ENCODE results near the gene ROCK2. TPM values are rescaled to one million over a fixed set of nuclear protein-coding genes. Genes with fewer than 3 reads are reported as not detected.

Gene ROCK2
- total and polyA plus RNA-seq, 2 of the 13 experiments (the other 11 are each of a cell fraction or from before 2014, with no cell fraction given), result 38.1 to 119 TPM

DNA sequence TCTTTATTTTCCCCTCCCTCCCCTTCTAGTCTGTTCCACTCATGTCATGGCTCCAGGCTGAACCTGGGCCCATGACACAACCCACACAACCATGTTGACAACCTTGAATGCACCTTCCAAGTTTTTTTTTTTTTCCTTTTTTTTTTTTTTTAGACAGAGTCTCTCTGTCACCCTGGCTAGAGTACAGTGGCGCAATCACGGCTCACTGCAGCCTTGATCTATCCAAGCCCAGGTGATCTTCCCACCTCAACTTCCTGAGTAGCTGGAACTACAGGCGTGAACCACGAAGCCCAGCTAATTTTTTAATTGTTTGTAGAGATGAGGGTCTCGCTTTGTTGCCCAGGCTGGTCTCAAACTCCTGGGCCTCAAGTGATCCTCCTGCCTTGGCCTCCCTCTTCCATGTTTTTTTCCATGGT, 21.9 kb upstream of the ROCK2 start (continued):
- TF ChIP-seq CREB1 (IDR thresholded peaks at IDR 0.05) (0 out of 2 replicates have a peak, but pooled peaks have one; percentile 2), CREB1 (CRISPR knock-in tag; IDR thresholded peaks at IDR 0.05) (peak; percentile 76), GZF1 (CRISPR knock-in tag; IDR thresholded peaks at IDR 0.05) (no peak), ZNF75D (CRISPR knock-in tag; IDR thresholded peaks at IDR 0.05; ENCODE audit: borderline replicate concordance) (no peak), CCDC6 (CRISPR knock-in tag; IDR thresholded peaks at IDR 0.05) (peak; percentile 88; the same call in 1 of the 2 replicates), ZMYM4 (CRISPR knock-in tag; IDR thresholded peaks at IDR 0.05) (peak; percentile 66), ZNF773 (CRISPR knock-in tag; IDR thresholded peaks at IDR 0.05; ENCODE audit: borderline replicate concordance) (no peak), KLF12 (CRISPR knock-in tag; IDR thresholded peaks at IDR 0.05; ENCODE audit: borderline replicate concordance) (0 out of 2 replicates have a peak, but pooled peaks have one; percentile 42), FOXO1 (CRISPR knock-in tag; IDR thresholded peaks at IDR 0.05) (peak; percentile 85), ZFAT (CRISPR knock-in tag; conservative IDR thresholded peaks at IDR 0.05) (no peak), SIN3A (IDR thresholded peaks at IDR 0.05; ENCODE audit: borderline replicate concordance, low read depth, low read length) (peak; percentile 55; the same call in 1 of the 2 replicates), ZNF550 (CRISPR knock-in tag; IDR thresholded peaks at IDR 0.05; ENCODE audit: borderline replicate concordance) (no peak), ETV5 (CRISPR knock-in tag; IDR thresholded peaks at IDR 0.05; ENCODE audit: borderline replicate concordance) (peak; percentile 95), PHF21A (CRISPR knock-in tag; IDR thresholded peaks at IDR 0.05) (peak; percentile 51; the same call in 1 of the 2 replicates), BCL6 (CRISPR knock-in tag; IDR thresholded peaks at IDR 0.05) (peak; percentile 87), GATAD2A (CRISPR knock-in tag; IDR thresholded peaks at IDR 0.05) (peak; percentile 88), FIP1L1 (IDR thresholded peaks at IDR 0.05; ENCODE audit: borderline replicate concordance, insufficient read depth, low read depth, low read length) (no peak), TARDBP (CRISPR knock-in tag; IDR thresholded peaks at IDR 0.05) (peak; percentile 69; the same call in 1 of the 2 replicates), DPF2 (CRISPR knock-in tag; IDR thresholded peaks at IDR 0.05; ENCODE audit: borderline replicate concordance, low read depth) (peak; percentile 82), NFIC (IDR thresholded peaks at IDR 0.05; ENCODE audit: low read length) (peak; percentile 75), KDM2A (CRISPR knock-in tag; IDR thresholded peaks at IDR 0.05; ENCODE audit: borderline replicate concordance, low read depth) (0 out of 2 replicates have a peak, but pooled peaks have one; percentile 22), TBX3 (IDR thresholded peaks at IDR 0.05; ENCODE audit: borderline replicate concordance) (peak; percentile 94), RXRB (CRISPR knock-in tag; IDR thresholded peaks at IDR 0.05; ENCODE audit: borderline replicate concordance) (peak; percentile 93)
- TF ChIP-seq, protein P1, sequence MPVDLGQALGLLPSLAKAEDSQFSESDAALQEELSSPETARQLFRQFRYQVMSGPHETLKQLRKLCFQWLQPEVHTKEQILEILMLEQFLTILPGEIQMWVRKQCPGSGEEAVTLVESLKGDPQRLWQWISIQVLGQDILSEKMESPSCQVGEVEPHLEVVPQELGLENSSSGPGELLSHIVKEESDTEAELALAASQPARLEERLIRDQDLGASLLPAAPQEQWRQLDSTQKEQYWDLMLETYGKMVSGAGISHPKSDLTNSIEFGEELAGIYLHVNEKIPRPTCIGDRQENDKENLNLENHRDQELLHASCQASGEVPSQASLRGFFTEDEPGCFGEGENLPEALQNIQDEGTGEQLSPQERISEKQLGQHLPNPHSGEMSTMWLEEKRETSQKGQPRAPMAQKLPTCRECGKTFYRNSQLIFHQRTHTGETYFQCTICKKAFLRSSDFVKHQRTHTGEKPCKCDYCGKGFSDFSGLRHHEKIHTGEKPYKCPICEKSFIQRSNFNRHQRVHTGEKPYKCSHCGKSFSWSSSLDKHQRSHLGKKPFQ (CRISPR knock-in tag; IDR thresholded peaks at IDR 0.05; ENCODE audit: insufficient replicate concordance), result peak; percentile 81
- TF ChIP-seq, protein P2, sequence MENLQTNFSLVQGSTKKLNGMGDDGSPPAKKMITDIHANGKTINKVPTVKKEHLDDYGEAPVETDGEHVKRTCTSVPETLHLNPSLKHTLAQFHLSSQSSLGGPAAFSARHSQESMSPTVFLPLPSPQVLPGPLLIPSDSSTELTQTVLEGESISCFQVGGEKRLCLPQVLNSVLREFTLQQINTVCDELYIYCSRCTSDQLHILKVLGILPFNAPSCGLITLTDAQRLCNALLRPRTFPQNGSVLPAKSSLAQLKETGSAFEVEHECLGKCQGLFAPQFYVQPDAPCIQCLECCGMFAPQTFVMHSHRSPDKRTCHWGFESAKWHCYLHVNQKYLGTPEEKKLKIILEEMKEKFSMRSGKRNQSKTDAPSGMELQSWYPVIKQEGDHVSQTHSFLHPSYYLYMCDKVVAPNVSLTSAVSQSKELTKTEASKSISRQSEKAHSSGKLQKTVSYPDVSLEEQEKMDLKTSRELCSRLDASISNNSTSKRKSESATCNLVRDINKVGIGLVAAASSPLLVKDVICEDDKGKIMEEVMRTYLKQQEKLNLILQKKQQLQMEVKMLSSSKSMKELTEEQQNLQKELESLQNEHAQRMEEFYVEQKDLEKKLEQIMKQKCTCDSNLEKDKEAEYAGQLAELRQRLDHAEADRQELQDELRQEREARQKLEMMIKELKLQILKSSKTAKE (CRISPR knock-in tag; IDR thresholded peaks at IDR 0.05; ENCODE audit: borderline replicate concordance), result peak; percentile 15; the same call in 1 of the 2 replicates
- TF ChIP-seq, protein P3, sequence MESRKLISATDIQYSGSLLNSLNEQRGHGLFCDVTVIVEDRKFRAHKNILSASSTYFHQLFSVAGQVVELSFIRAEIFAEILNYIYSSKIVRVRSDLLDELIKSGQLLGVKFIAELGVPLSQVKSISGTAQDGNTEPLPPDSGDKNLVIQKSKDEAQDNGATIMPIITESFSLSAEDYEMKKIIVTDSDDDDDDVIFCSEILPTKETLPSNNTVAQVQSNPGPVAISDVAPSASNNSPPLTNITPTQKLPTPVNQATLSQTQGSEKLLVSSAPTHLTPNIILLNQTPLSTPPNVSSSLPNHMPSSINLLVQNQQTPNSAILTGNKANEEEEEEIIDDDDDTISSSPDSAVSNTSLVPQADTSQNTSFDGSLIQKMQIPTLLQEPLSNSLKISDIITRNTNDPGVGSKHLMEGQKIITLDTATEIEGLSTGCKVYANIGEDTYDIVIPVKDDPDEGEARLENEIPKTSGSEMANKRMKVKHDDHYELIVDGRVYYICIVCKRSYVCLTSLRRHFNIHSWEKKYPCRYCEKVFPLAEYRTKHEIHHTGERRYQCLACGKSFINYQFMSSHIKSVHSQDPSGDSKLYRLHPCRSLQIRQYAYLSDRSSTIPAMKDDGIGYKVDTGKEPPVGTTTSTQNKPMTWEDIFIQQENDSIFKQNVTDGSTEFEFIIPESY (CRISPR knock-in tag; IDR thresholded peaks at IDR 0.05), result peak; percentile 78; the same call in 1 of the 2 replicates

Measured in HepG2 (cell line).